ENCODE data around the gene RBM28.

RBM28 gene

GRCh38 chr7:128374041-128374440 is 30.3 kb upstream of the RBM28 start:
- no peak for DNase-seq (ENCODE audit: low read depth in 2 of 2)

DNA sequence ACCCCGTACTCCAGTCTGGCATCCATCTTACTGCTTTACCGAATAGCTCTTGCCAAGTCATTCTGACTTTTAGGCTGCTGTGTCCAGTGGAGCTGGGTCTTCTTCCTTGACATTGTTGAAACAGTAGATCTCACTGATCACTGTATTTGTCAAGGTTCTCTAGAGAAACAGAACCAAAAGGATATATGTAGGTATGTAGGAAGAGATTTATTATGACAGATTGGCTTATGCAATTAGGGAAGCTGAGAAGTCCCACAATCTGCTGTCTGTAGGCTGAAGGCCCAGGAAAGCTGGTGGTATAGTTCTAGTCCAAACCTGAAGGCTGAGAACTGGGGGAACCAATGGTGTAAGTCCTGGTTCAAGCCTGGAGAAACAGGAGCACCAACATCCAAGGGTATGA is 29.9 kb upstream of the RBM28 start:
- DNase-seq (ENCODE audit: low read depth in 2 of 2), result no peak

- DNase-seq (ENCODE audit: low read depth in 2 of 2), result no peak
Observed at GRCh38 chr7:128370491-128370890, 26.8 kb upstream of the RBM28 start.

- DNase-seq (ENCODE audit: low read depth in 2 of 2), result no peak
Observed at GRCh38 chr7:128366986-128367385, 23.3 kb upstream of the RBM28 start.

DNA sequence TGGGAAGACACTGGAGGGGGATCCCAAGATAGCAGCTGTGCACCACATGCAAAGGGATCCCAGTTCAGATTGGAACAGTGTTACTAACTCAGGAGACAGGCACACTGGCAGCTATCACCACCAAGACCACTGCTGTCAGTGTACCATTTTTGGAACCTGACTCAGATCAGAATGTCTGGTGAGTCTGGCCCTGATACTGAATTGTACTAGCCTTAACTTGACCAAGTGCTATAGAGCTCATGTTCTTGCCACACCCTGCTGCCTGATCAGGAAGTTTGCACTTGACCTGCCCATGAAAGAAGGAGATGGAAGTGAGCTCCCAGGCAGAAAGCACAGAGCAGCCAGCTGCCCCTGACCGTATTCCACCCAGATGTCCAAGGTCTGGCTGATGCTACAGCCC is 22.6 kb upstream of the RBM28 start:
- no peak for DNase-seq (ENCODE audit: low read depth in 2 of 2)

DNA sequence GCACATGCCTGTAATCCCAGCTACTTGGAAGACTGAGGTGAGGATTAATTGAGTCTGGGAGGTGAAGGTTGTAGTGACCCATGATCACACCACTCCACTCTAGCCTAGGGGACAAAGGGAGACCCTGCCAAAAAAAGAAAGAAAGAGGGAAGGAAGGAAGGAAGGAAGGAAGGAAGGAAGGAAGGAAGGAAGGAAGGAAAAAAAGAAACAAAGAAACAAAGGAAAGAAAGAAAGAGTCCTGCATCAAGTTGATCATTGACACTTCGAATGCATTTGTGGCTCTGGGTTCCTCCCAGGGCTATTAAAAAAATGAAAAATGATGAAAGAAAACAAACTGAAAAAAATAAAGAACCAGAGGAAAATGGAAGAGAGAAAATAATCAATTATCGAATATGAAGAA is 21.7 kb upstream of the RBM28 start:
- no peak for DNase-seq (ENCODE audit: low read depth in 2 of 2)

DNA sequence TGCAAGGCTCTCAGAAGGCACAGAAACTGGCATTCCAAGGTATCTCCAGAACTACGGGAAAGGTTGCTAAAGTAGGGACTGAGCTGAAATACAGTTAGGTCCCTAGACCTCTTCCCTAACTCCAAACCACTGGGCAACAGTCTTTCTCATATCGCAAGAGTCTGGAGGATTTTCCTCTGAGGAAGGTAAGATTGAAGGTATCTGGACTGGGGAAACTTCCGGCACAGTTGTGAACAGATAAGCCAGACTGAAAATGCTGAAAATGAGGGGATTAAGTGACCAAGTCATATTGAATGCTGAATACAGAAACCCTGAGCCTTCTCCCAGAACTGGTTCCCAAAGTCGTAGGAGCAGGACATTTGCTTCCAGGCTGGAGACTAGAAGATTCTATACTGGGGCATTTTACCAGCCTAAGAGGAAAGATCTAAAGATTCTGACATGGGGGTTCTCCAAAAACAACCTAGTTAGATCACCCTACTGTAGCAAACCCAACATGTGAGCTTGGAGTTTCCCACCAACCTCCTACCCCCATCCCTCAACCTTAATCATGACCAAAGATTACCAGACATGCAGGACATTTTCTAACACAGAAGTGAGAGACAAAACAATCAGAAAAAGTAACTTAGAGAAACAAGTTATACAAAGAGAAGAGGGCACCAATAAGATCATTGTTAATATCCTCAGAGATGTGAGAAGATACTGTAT is 20.6 kb upstream of the RBM28 start:
- DNase-seq (ENCODE audit: low read depth in 2 of 2), result no peak

- DNase-seq (ENCODE audit: low read depth in 2 of 2), result no peak
Observed at GRCh38 chr7:128363261-128363721, 19.6 kb upstream of the RBM28 start.

GRCh38 chr7:128362670-128363069 is 19.0 kb upstream of the RBM28 start:
- no peak for DNase-seq (ENCODE audit: low read depth in 2 of 2)

DNA sequence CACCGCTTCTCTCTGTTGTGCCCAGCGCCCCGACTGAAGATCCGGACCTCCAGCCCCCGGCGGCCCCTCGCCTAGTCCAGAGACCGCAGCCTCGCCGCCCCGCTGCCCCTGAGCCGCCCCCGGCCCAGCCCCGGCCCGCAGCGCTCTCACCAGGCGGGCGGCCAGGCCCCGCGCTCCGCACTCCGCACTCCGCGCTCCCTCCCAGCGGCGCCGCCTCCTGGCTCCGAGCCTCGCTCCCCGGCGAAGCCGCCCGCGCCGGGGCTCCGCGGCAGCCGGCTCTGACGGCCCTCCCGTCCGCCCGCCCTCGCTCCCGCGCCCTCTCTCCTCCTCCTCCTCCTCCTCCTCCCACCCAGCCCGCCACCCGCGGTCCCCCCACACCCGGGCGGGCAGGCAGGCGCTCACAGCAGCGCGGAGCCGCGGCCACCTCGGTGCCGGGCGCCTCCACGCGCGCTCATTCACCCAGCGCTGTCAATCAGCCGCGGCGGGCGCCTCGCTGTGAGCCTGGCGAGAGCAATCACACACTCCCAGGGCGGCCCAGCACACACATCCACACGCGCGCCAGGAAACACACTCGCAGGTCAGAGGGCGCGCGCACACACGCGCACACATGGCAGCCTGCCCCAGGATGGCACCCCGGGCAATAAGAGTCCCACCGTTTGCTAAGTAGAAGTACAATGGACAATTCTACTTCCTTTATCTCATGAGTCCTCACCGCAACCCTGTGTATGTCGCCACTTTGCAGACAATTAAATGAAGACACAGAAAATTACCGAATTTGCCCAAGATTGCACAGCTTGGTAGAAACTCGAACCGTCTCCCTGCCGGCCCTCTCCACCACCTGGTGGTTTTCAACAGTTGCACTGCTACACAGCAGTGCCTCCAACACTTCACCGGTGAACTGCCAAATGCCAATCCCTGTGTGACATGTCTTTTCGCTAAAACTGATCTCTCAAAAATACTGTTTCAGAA is 18.0 kb upstream of the RBM28 start, which contains the start of gene PRRT4:
Gene PRRT4 (minus strand): TSS at position 280 of the 969 bp plus-strand sequence.
- no peak for DNase-seq (ENCODE audit: low read depth in 2 of 2)

DNA sequence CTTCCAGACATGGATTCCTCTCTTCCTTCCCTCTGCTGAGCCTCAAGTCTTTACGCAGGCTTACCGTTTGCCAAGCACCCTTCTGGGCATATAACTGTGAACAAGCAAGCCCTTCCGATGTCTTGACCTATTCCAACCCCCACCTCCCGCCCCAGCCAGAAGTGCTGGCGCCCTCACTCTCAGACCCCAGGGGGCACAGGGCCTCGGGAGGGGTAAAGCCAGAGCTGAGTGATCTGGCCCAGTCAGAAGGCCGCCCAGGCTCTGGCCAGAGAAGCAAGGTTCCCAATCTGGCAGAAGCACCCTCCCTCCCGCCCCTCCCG is 16.6 kb upstream of the RBM28 start:
- DNase-seq (ENCODE audit: low read depth in 2 of 2), result no peak

GRCh38 chr7:128359939-128360338 is 16.2 kb upstream of the RBM28 start:
- no peak for DNase-seq (ENCODE audit: low read depth in 2 of 2)

DNA sequence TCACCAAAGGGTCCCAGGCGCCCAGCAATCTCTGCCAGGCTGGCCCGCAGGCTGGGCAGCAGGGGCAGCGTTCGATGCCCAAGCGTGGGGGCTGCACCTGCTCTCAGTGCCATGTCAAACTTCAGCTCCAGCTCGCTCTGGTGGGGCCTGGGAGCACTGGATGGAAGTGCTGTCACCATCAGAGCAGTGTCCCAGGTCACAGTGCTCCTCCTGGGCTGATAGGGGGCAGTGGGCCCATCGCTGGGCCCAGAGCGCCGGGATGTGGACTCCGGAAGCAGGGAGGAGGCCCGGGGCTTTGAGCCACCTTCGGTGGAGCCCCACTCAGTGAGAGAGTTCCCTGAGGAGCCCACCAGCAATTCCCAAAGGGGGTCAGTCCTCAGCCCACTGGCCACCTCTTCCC is 15.6 kb upstream of the RBM28 start:
- no peak for DNase-seq (ENCODE audit: low read depth in 2 of 2)

DNA sequence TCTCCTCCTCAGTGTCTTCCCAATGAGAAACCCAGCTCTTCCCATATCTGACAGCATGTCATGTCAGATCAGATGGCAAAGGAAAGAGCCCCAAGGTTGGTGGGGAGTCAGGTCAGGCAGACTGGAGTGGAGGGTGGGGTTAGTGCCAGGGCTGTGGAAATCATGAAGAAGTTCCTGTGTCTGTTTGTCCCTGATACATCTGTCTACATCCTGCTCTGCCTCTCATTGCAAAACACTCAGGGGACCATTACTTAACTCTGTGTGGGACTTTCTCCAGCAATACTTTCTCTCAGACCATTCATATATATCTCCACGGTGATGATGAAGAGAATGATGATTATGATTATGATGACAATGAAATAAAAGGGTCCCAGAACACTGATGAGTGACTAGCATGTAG is 14.5 kb upstream of the RBM28 start:
- no peak for DNase-seq (ENCODE audit: low read depth in 2 of 2)

DNA sequence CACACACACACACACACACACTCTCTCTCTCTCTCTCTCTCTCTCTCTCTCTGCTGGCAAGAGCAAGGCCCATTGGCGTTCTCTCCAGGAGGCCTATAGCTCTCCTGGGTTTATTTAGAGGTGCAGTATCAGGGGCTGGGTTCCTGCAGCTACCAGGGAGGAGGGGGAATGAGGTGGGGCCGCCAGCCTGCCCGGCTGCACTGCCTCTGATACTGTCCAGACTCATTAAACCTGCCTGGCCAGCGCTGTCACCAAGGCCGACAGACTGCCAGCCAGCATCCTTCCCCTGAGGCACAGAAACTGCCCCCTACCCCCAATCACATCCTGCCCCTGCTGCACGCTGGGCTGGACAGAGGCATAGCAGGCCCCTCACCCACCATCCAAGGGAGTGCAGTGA is 13.5 kb upstream of the RBM28 start:
- DNase-seq (ENCODE audit: low read depth in 2 of 2), result no peak

DNA sequence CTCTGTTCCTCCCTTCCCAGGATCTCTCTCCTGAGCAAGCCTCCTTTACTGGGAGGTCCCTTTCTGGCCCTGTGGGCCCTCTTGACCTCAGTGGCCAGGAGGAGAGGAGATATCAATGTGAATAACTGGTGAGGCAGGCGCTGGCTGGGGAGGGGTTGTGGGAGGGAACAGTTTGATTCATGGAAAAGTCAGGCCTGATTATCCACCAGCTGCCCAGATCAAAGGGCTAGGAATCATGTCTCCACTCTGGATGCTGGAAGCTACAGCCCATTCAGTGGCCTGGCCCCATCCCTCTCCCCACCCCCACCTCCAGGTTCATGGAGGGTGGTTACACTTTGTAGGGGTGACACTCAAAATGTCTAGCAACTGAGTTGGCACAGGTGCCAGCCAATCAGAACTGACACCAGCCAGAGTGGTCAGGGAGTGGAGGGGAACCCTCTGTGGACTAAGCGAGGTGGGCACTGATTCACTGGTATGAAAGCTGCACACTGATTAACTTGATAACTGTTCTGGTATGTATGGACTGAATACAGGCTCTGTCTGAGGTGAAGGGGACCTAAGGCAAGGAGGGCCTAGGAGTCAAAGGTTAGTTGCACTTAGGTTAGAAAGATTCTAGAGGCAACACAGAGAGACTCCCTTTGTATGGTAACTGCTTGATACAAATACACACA is 13.0 kb upstream of the RBM28 start:
- no peak for DNase-seq (ENCODE audit: low read depth in 2 of 2)

GRCh38 chr7:128353610-128354009 is 9.9 kb upstream of the RBM28 start:
- DNase-seq (ENCODE audit: low read depth in 2 of 2), result no peak

DNA sequence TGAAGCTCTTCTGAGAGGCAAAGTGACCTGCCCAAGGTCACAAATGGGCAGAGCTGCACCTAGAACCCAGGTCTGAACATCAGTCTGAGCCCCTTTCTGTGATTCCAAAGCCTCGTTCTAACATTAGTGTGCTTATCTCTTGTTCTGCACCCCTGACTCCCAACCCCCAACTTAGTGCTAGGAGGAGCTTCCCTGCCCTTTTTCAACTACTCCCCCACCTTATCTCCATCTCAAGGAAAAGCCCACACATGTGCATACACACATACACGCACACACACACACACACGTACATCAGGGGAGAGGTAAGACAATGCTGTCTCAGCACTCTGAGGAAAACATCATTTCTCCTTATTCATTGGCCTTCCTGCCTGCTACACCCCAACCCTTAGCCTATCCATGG is 9.5 kb upstream of the RBM28 start:
- no peak for DNase-seq (ENCODE audit: low read depth in 2 of 2)

- no peak for DNase-seq (ENCODE audit: low read depth in 2 of 2)
Observed at GRCh38 chr7:128352636-128353035, 8.9 kb upstream of the RBM28 start.

DNA sequence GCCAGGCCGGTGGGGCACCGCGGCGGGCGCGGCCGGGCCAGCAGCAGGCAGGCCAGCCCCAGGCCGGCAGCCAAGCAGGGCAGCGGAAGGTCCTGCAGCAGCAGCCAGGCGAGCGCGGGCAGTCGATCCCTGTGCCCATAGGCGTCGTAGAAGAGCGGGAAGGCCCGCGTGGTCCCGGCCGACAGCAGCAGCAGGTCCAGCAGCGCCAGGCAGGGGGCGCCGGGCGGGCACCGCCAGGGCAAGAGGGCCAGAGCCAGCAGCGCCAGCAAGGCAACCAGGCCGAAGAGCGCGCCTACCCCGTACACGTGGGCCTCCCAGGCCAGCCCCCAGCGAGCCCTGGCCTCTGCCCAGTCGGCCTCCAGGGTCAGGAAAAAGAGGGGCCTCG is 8.4 kb upstream of the RBM28 start:
- DNase-seq (ENCODE audit: low read depth in 2 of 2), result no peak

DNA sequence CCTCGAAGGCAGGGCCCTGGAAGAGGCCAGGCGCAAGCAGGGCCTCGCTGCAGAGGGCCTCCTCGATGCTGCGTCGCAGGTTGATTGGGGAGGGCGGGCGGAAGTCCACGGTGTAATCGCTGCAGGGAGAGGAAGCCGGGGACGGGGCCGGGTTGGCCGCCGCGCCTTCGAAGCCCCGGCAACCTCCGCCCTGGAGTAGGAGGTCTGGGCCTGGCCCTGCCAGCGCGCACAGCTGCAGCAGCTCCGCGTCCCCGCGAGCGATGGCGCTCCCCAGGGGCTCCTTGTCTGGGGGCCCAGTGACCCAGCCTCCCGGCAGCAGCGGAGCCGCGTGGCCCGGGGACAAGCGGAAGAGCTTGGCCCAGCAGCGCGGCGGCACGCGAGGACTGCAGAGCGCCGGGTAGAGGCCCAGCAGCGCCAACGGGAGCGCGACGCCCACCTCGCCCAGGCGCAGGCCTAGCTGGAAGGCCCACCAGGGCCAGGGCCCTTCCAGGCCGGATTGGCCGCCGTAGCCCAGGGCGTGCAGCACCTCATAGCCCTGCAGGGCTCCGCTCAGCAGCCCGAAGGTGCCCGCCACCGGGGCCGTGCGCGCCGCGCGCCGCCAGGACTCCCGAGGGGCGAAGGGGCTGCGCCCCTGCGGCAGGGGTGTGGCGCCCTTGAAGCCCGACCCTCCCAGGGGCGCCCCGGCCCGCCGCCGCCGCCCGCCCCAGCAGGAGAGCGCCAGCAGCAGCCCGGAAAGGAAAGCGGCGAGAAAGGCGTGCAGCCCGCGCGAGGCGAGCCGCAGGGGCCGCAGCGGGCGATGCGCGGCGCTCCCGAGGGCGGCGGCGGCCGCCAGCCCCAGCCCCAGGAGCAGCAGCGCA is 7.8 kb upstream of the RBM28 start:
- DNase-seq (ENCODE audit: low read depth in 2 of 2), result no peak

All from stimulated activated CD8-positive, alpha-beta memory T cell treated with anti-CD3 and anti-CD28 coated beads, Interleukin-2, amount 100 ng/mL, for 48 hours (primary cell).